ENCODE data around the gene GUCY2F.

Gene GUCY2F

GRCh38 chrX:109464231-109464630 lies 17.7 kb downstream of the GUCY2F start:
- Histone ChIP-seq H3K36me3 (ENCODE audit: insufficient read depth, low read length) (no peaks in the 10 kb centered on the region), H3K27me3 (ENCODE audit: insufficient read depth, low read length, poor library complexity, severe bottlenecking) (no peaks in the 10 kb centered on the region), H3K4me1 (ENCODE audit: insufficient read depth, low read length, poor library complexity, severe bottlenecking) (no peaks in the 10 kb centered on the region), H4K20me1 (ENCODE audit: insufficient read depth, low read length, poor library complexity, severe bottlenecking) (no peaks in the 10 kb centered on the region), H2AFZ (ENCODE audit: low read length) (no peak overlapping the region), H3K4me3 (ENCODE audit: low read length, poor library complexity, severe bottlenecking) (no peak overlapping the region), H3K9me3 (ENCODE audit: insufficient read depth, low read depth, low read length) (no peaks in the 10 kb centered on the region), H3K9me2 (replicated peaks; ENCODE audit: low read depth, low read length) (no peaks in the 10 kb centered on the region), H3K4me2 (ENCODE audit: low read depth, low read length, poor library complexity, severe bottlenecking) (no peak overlapping the region), H3F3A (ENCODE audit: low read depth) (no peaks in the 10 kb centered on the region), H3K79me2 (ENCODE audit: insufficient read depth, low read length) (no peaks in the 10 kb centered on the region), H3K9ac (ENCODE audit: low read depth, low read length, poor library complexity, severe bottlenecking) (no peak overlapping the region)
- no peak for TF ChIP-seq CTCF (conservative IDR thresholded peaks at IDR 0.05; ENCODE audit: low read length)
- TF ChIP-seq EZH2phosphoT487 (IDR thresholded peaks at IDR 0.05; ENCODE audit: borderline replicate concordance), result no peak

- H2AFZ ChIP-seq (ENCODE audit: low read length), result no peak overlapping the region
- H3K4me1 ChIP-seq (ENCODE audit: insufficient read depth, low read length, poor library complexity, severe bottlenecking), result no peaks in the 10 kb centered on the region
- no peaks in the 10 kb centered on the region for H3K9me2 ChIP-seq (replicated peaks; ENCODE audit: low read depth, low read length)
- no peaks in the 10 kb centered on the region for H4K20me1 ChIP-seq (ENCODE audit: insufficient read depth, low read length, poor library complexity, severe bottlenecking)
- H3K4me2 ChIP-seq (ENCODE audit: low read depth, low read length, poor library complexity, severe bottlenecking), result no peak overlapping the region
- H3F3A ChIP-seq (ENCODE audit: low read depth), result no peaks in the 10 kb centered on the region
- no peak overlapping the region for H3K9ac ChIP-seq (ENCODE audit: low read depth, low read length, poor library complexity, severe bottlenecking)
- no peaks in the 10 kb centered on the region for H3K79me2 ChIP-seq (ENCODE audit: insufficient read depth, low read length)
- no peaks in the 10 kb centered on the region for H3K36me3 ChIP-seq (ENCODE audit: insufficient read depth, low read length)
- no peak for TF ChIP-seq CTCF (conservative IDR thresholded peaks at IDR 0.05; ENCODE audit: low read length)
- no peak for TF ChIP-seq EZH2phosphoT487 (IDR thresholded peaks at IDR 0.05; ENCODE audit: borderline replicate concordance)
- H3K9me3 ChIP-seq (ENCODE audit: insufficient read depth, low read depth, low read length), result no peaks in the 10 kb centered on the region
- H3K27me3 ChIP-seq (ENCODE audit: insufficient read depth, low read length, poor library complexity, severe bottlenecking), result no peaks in the 10 kb centered on the region
- H3K4me3 ChIP-seq (ENCODE audit: low read length, poor library complexity, severe bottlenecking), result no peak overlapping the region
Measured at GRCh38 chrX:109463784-109464183, 18.1 kb downstream of the GUCY2F start.

- no peak overlapping the region for H3K4me2 ChIP-seq (ENCODE audit: low read depth, low read length, poor library complexity, severe bottlenecking)
- H3K4me3 ChIP-seq (ENCODE audit: low read length, poor library complexity, severe bottlenecking), result no peak overlapping the region
- TF ChIP-seq EZH2phosphoT487 (IDR thresholded peaks at IDR 0.05; ENCODE audit: borderline replicate concordance), result no peak
- H3K27me3 ChIP-seq (ENCODE audit: insufficient read depth, low read length, poor library complexity, severe bottlenecking), result no peaks in the 10 kb centered on the region
- H3K4me1 ChIP-seq (ENCODE audit: insufficient read depth, low read length, poor library complexity, severe bottlenecking), result no peaks in the 10 kb centered on the region
- H3K79me2 ChIP-seq (ENCODE audit: insufficient read depth, low read length), result no peaks in the 10 kb centered on the region
- no peaks in the 10 kb centered on the region for H3K36me3 ChIP-seq (ENCODE audit: insufficient read depth, low read length)
- H4K20me1 ChIP-seq (ENCODE audit: insufficient read depth, low read length, poor library complexity, severe bottlenecking), result no peaks in the 10 kb centered on the region
- H3K9me2 ChIP-seq (replicated peaks; ENCODE audit: low read depth, low read length), result no peaks in the 10 kb centered on the region
- H3K9me3 ChIP-seq (ENCODE audit: insufficient read depth, low read depth, low read length), result no peaks in the 10 kb centered on the region
- H3F3A ChIP-seq (ENCODE audit: low read depth), result no peaks in the 10 kb centered on the region
- H3K9ac ChIP-seq (ENCODE audit: low read depth, low read length, poor library complexity, severe bottlenecking), result no peak overlapping the region
- H2AFZ ChIP-seq (ENCODE audit: low read length), result no peak overlapping the region
Measured at GRCh38 chrX:109448282-109448938, 33.5 kb downstream of the GUCY2F start.

GRCh38 chrX:109441266-109441665 lies 40.6 kb downstream of the GUCY2F start:
- Histone ChIP-seq H3F3A (ENCODE audit: low read depth) (no peaks in the 10 kb centered on the region), H3K4me2 (ENCODE audit: low read depth, low read length, poor library complexity, severe bottlenecking) (no peak overlapping the region), H2AFZ (ENCODE audit: low read length) (no peak overlapping the region)

More at GRCh38 chrX:109441266-109441665, 40.6 kb downstream of the GUCY2F start:
- Histone ChIP-seq H3K4me3 (ENCODE audit: low read length, poor library complexity, severe bottlenecking) (no peak overlapping the region), H3K9me2 (replicated peaks; ENCODE audit: low read depth, low read length) (no peaks in the 10 kb centered on the region), H3K4me1 (ENCODE audit: insufficient read depth, low read length, poor library complexity, severe bottlenecking) (no peaks in the 10 kb centered on the region), H3K9ac (ENCODE audit: low read depth, low read length, poor library complexity, severe bottlenecking) (no peak overlapping the region), H3K9me3 (ENCODE audit: insufficient read depth, low read depth, low read length) (no peaks in the 10 kb centered on the region), H3K27me3 (ENCODE audit: insufficient read depth, low read length, poor library complexity, severe bottlenecking) (no peaks in the 10 kb centered on the region), H4K20me1 (ENCODE audit: insufficient read depth, low read length, poor library complexity, severe bottlenecking) (no peaks in the 10 kb centered on the region), H3K79me2 (ENCODE audit: insufficient read depth, low read length) (no peaks in the 10 kb centered on the region), H3K36me3 (ENCODE audit: insufficient read depth, low read length) (no peaks in the 10 kb centered on the region)
- TF ChIP-seq CTCF (conservative IDR thresholded peaks at IDR 0.05; ENCODE audit: low read length), result no peak
- TF ChIP-seq EZH2phosphoT487 (IDR thresholded peaks at IDR 0.05; ENCODE audit: borderline replicate concordance), result no peak

Measured in Loucy (cell line).